Measurements from ENCODE around the gene TCF7L2. TPM values are rescaled to one million over a fixed set of nuclear protein-coding genes. Genes with fewer than 3 reads are reported as not detected.

The TCF7L2 gene
- polyA plus RNA-seq, 3 donors, result 2.1 to 23.5 (median 6.1) TPM

DNA sequence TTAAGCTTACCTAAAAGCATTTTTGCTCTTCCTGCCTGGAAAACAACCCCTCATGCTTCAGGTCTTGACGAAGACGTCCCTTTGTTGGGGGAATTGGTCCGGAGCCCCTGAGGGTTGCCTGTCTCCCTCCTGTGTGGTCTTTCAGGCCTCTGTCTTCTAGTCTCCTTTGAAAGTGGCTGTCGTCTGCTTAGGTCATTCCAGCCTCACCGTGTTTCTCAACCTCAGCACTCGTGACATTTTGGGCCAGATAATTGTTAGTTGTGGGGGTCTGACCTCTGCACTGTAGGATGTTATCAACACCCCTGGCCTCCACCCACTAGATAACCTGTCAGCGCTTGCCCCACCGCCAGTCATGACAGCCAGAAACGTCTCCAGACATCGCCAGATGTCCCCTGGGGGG, 219.1 kb downstream of the TCF7L2 start:
- Histone ChIP-seq H3K27me3 (ENCODE audit: control insufficient read depth in 2 of 2, insufficient read depth in 2 of 2, low read length in 2 of 2) (no peaks in the 10 kb centered on the region), H3K4me3 (replicated peaks in 1 of 3; ENCODE audit: low read depth in 2 of 3, low read length in 3 of 3) (peak overlapping the region in 1 of 3 experiments; percentile 37), H3K4me1 (ENCODE audit: control insufficient read depth in 1 of 2, insufficient read depth in 2 of 2, low read length in 2 of 2) (peaks cover 25 to 38% of the 10 kb centered on the region in 2 donors), H4K20me1 (ENCODE audit: insufficient read depth, low read length) (no peaks in the 10 kb centered on the region), H3K79me2 (ENCODE audit: insufficient read depth, low read length) (no peaks in the 10 kb centered on the region), H3K36me3 (replicated peaks in 1 of 2; ENCODE audit: control insufficient read depth in 1 of 2, insufficient read depth in 2 of 2, low read length in 2 of 2) (peaks cover 7 to 21% of the 10 kb centered on the region in 2 donors), H3K4me2 (replicated peaks; ENCODE audit: extremely low read depth, low read length, poor library complexity, severe bottlenecking) (no peak overlapping the region), H3K9me3 (replicated peaks in 1 of 2; ENCODE audit: control insufficient read depth in 1 of 2, insufficient read depth in 1 of 2, low read length in 2 of 2) (no peaks in the 10 kb centered on the region), H3K27ac (ENCODE audit: low read depth in 1 of 2, low read length in 2 of 2) (peak overlapping the region; percentile 54 to 73), H2AFZ (ENCODE audit: insufficient read depth, low read depth, low read length, poor library complexity, severe bottlenecking) (no peak overlapping the region), H3K9ac (ENCODE audit: insufficient read depth, low read length, poor library complexity, severe bottlenecking) (no peak overlapping the region)
- 100% methylated on average over 6 of the region's 10 CpGs for WGBS (ENCODE audit: insufficient coverage)
- Mint-ChIP-seq H3K36me3 (peaks cover 37 to 40% of the 10 kb centered on the region in 2 donors), H3K4me1 (peaks cover 33% of the 10 kb centered on the region), H3K9me3 (no peaks in the 10 kb centered on the region), H3K27me3 (ENCODE audit: low read depth in 3 of 3) (peaks cover 0 to 3% (median 1%) of the 10 kb centered on the region in 3 donors), H3K27ac (peak overlapping the region; percentile 6 to 88 (median 82)), H3K4me3 (peak overlapping the region; percentile 16 to 50)
- TF ChIP-seq, protein P1, sequence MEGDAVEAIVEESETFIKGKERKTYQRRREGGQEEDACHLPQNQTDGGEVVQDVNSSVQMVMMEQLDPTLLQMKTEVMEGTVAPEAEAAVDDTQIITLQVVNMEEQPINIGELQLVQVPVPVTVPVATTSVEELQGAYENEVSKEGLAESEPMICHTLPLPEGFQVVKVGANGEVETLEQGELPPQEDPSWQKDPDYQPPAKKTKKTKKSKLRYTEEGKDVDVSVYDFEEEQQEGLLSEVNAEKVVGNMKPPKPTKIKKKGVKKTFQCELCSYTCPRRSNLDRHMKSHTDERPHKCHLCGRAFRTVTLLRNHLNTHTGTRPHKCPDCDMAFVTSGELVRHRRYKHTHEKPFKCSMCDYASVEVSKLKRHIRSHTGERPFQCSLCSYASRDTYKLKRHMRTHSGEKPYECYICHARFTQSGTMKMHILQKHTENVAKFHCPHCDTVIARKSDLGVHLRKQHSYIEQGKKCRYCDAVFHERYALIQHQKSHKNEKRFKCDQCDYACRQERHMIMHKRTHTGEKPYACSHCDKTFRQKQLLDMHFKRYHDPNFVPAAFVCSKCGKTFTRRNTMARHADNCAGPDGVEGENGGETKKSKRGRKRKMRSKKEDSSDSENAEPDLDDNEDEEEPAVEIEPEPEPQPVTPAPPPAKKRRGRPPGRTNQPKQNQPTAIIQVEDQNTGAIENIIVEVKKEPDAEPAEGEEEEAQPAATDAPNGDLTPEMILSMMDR (IDR thresholded peaks at IDR 0.05), result no peak
- DNase-seq, result no peak
- intact Hi-C loops (cut with micrococcal nuclease), result no loop called here

DNA sequence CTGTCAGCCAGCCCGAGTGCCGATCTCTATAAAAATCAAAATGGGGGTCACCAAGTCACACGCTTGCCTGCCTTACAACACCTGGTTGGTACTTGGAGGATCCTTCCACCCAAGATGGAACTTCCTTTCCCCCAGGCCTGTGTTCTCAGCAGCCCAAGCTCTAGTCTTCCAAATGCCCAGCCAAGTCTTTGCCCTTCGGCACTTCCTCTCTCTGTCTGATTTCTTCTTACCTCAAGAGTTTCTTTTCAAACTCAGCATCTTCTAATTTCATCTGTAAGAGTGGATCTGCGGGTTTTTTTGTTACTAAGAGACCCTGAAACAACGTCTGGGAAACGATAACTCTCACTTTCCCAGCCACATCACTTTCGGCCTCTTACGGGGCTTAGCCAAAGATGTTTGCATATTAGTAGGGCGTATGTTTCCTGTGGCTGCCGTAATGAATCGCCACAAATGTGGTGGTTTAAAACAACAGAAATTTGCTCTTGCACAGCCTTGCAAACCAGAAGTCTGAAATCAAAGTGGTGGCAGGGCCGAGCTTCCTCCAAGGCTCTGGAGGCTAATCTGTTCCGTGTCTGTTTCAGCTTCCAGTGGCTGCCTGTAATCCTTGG, 219.9 kb downstream of the TCF7L2 start:
- Histone ChIP-seq H3K27ac (ENCODE audit: low read depth in 1 of 2, low read length in 2 of 2) (peak overlapping the region; percentile 54 to 73), H3K9me3 (replicated peaks in 1 of 2; ENCODE audit: control insufficient read depth in 1 of 2, insufficient read depth in 1 of 2, low read length in 2 of 2) (no peaks in the 10 kb centered on the region), H3K9ac (ENCODE audit: insufficient read depth, low read length, poor library complexity, severe bottlenecking) (no peak overlapping the region)

More for the DNA sequence above, 219.9 kb downstream of the TCF7L2 start:
- Histone ChIP-seq H3K27me3 (ENCODE audit: control insufficient read depth in 2 of 2, insufficient read depth in 2 of 2, low read length in 2 of 2) (no peaks in the 10 kb centered on the region), H3K36me3 (replicated peaks in 1 of 2; ENCODE audit: control insufficient read depth in 1 of 2, insufficient read depth in 2 of 2, low read length in 2 of 2) (peaks cover 7 to 21% of the 10 kb centered on the region in 2 donors), H3K4me3 (replicated peaks in 1 of 3; ENCODE audit: low read depth in 2 of 3, low read length in 3 of 3) (peak overlapping the region in 1 of 3 experiments; percentile 37), H3K4me2 (replicated peaks; ENCODE audit: extremely low read depth, low read length, poor library complexity, severe bottlenecking) (peak overlapping the region; percentile 33), H3K4me1 (ENCODE audit: control insufficient read depth in 1 of 2, insufficient read depth in 2 of 2, low read length in 2 of 2) (peaks cover 25 to 33% of the 10 kb centered on the region in 2 donors), H2AFZ (ENCODE audit: insufficient read depth, low read depth, low read length, poor library complexity, severe bottlenecking) (peak overlapping the region; percentile 60), H3K79me2 (ENCODE audit: insufficient read depth, low read length) (no peaks in the 10 kb centered on the region), H4K20me1 (ENCODE audit: insufficient read depth, low read length) (no peaks in the 10 kb centered on the region)
- 27% methylated on average over 10 of the region's 14 CpGs for WGBS (ENCODE audit: insufficient coverage)
- TF ChIP-seq, protein P1 (IDR thresholded peaks at IDR 0.05), result no peak
- peaks cover 0 to 3% (median 1%) of the 10 kb centered on the region in 3 donors for H3K27me3 Mint-ChIP-seq (ENCODE audit: low read depth in 3 of 3)
- H3K36me3 Mint-ChIP-seq, result peaks cover 30 to 36% of the 10 kb centered on the region in 2 donors
- H3K27ac Mint-ChIP-seq, result peak overlapping the region; percentile 76 to 88 (median 82)
- DNase-seq, result peak; percentile 35 to 43 (median 36)
- H3K4me3 Mint-ChIP-seq, result peak overlapping the region; percentile 2 to 54
- intact Hi-C loops (cut with micrococcal nuclease), result no loop called here
- H3K4me1 Mint-ChIP-seq, result peaks cover 30% of the 10 kb centered on the region
- H3K9me3 Mint-ChIP-seq, result no peaks in the 10 kb centered on the region
